IPS-20b (cell line): Measurements from ENCODE around the gene CADPS.

Experiments
- H3K27ac ChIP-seq: one replicate; pipeline ENCODE4 v1.5.1; 2013; ENCODE audit warnings: low read length
- H3K27me3 ChIP-seq: 2 replicates; pipeline ENCODE4 v1.6.1; 2013; ENCODE audit warnings: mild to moderate bottlenecking, low read length, inconsistent platforms; ENCODE audit not compliant: insufficient read depth
- H3K36me3 ChIP-seq: 2 replicates; pipeline ENCODE4 v1.6.1; 2013; ENCODE audit warnings: low read depth, mild to moderate bottlenecking, inconsistent platforms, low read length, moderate library complexity; ENCODE audit not compliant: insufficient read depth
- H3K4me1 ChIP-seq: 2 replicates; pipeline ENCODE4 v1.6.1; 2013; ENCODE audit warnings: mild to moderate bottlenecking, control low read depth, inconsistent platforms, low read length, moderate library complexity; ENCODE audit not compliant: insufficient read depth
- H3K4me3 ChIP-seq: 2 replicates; pipeline ENCODE4 v1.5.1; 2013; ENCODE audit warnings: mild to moderate bottlenecking, low read length, inconsistent platforms
- H3K9ac ChIP-seq: 2 replicates; pipeline ENCODE4 v1.6.1; 2013; ENCODE audit warnings: low read depth, mild to moderate bottlenecking, inconsistent platforms, low read length, moderate library complexity
- H3K9me3 ChIP-seq: 2 replicates; pipeline ENCODE4 v1.6.1; 2013; ENCODE audit warnings: mild to moderate bottlenecking, low read depth, low read length, inconsistent platforms; ENCODE audit not compliant: insufficient read depth

CADPS gene

DNA sequence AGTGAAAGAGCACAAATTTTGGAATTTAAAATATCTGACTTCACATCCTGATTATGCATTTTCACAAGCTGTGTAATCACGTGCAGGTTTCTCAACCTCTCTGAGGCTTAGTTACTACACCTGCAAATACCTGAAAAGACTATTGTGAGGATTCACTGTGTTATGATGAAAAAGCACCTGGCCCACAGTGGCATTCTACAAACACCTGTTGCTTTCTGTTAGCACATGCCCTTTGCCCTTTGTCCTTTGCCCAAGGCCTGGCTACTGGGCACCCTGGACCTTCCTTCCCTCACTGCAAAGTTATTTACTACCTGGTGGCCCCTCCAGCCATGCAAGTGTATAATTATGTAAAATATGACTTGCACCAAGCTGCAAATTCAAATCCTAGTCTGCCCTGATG, 227.5 kb downstream of the CADPS start:
- Histone ChIP-seq H3K27ac (no peak overlapping the region), H3K4me3 (no peak overlapping the region), H3K27me3 (no peaks in the 10 kb centered on the region)

GRCh38 chr3:62644493-62644892, 230.7 kb downstream of the CADPS start:
- no peak overlapping the region for H3K9ac ChIP-seq
- no peaks in the 10 kb centered on the region for H3K4me1 ChIP-seq
- no peak overlapping the region for H3K4me3 ChIP-seq
- no peaks in the 10 kb centered on the region for H3K9me3 ChIP-seq
- no peaks in the 10 kb centered on the region for H3K27me3 ChIP-seq
- no peak overlapping the region for H3K27ac ChIP-seq
- H3K36me3 ChIP-seq: no peaks in the 10 kb centered on the region

More for the DNA sequence above, 227.5 kb downstream of the CADPS start:
- no peak overlapping the region for H3K9ac ChIP-seq
- H3K36me3 ChIP-seq: no peaks in the 10 kb centered on the region
- H3K9me3 ChIP-seq: no peaks in the 10 kb centered on the region
- H3K4me1 ChIP-seq: no peaks in the 10 kb centered on the region

GRCh38 chr3:62638316-62638715, 236.9 kb downstream of the CADPS start:
- Histone ChIP-seq H3K9ac (no peak overlapping the region), H3K27me3 (no peaks in the 10 kb centered on the region), H3K36me3 (no peaks in the 10 kb centered on the region)

DNA sequence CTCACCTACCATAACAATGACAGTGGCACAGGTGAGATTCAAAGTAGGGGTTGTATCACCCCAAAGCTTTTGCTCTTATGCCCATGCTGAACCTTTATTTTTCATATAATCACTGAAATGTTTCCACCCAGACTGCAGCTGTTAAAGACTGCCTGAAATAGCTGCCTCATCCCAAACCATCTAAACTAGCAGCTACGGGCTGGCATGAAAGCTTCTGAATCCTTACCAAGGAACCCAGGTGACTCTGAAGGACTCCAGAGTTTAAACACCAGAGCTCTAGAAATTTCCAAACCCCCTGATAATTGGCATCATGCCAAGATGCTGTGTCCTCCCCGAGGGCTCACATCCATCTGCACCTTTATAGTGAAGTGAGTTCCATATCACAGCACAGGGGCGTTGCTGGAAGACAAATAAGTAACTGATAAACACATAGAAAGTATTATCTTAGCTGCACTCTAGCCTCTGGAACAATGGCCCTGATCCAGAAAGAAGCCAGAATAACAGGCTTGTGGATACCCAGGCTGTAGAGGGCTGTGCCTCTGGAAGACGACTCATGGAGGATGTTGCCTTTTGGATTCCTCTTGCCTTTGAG, 238.9 kb downstream of the CADPS start:
- H3K4me1 ChIP-seq: no peaks in the 10 kb centered on the region
- no peaks in the 10 kb centered on the region for H3K9me3 ChIP-seq
- no peaks in the 10 kb centered on the region for H3K27me3 ChIP-seq
- H3K36me3 ChIP-seq: no peaks in the 10 kb centered on the region
- H3K27ac ChIP-seq: no peak overlapping the region
- H3K4me3 ChIP-seq: no peak overlapping the region
- H3K9ac ChIP-seq: no peak overlapping the region

More at GRCh38 chr3:62638316-62638715, 236.9 kb downstream of the CADPS start:
- Histone ChIP-seq H3K4me3 (no peak overlapping the region), H3K4me1 (no peaks in the 10 kb centered on the region), H3K27ac (no peak overlapping the region), H3K9me3 (no peaks in the 10 kb centered on the region)

- Histone ChIP-seq H3K36me3 (no peaks in the 10 kb centered on the region), H3K4me3 (no peak overlapping the region), H3K9me3 (no peaks in the 10 kb centered on the region), H3K27me3 (no peaks in the 10 kb centered on the region), H3K4me1 (no peaks in the 10 kb centered on the region), H3K27ac (no peak overlapping the region), H3K9ac (no peak overlapping the region)
Observed at GRCh38 chr3:62632510-62633294, 242.5 kb downstream of the CADPS start.

- Histone ChIP-seq H3K27me3 (no peaks in the 10 kb centered on the region), H3K9me3 (no peaks in the 10 kb centered on the region), H3K27ac (no peak overlapping the region), H3K9ac (no peak overlapping the region), H3K4me3 (no peak overlapping the region), H3K4me1 (no peaks in the 10 kb centered on the region), H3K36me3 (no peaks in the 10 kb centered on the region)
Observed at GRCh38 chr3:62631488-62631887, 243.7 kb downstream of the CADPS start.

DNA sequence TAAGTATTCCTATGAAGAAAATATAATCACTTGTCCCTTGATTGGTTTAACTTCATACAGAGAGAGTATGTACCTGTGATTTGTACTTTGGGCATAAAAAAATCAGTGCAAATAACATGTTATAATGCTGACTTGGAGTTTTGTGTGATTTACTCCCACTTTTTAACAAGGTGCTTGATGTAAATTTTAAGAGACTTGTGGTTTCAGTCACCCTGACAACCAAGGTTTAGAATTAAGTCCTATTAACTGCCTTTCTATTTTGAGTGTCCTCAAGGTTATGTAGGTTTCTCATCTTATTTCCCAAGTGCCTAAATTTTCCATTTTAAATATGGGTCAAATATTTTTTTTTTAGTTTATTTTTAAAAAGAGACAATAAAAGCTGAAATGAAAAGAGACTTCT, 244.6 kb downstream of the CADPS start:
- Histone ChIP-seq H3K27ac (no peak overlapping the region), H3K27me3 (no peaks in the 10 kb centered on the region), H3K9me3 (no peaks in the 10 kb centered on the region), H3K4me3 (no peak overlapping the region), H3K4me1 (no peaks in the 10 kb centered on the region), H3K9ac (no peak overlapping the region), H3K36me3 (no peaks in the 10 kb centered on the region)

DNA sequence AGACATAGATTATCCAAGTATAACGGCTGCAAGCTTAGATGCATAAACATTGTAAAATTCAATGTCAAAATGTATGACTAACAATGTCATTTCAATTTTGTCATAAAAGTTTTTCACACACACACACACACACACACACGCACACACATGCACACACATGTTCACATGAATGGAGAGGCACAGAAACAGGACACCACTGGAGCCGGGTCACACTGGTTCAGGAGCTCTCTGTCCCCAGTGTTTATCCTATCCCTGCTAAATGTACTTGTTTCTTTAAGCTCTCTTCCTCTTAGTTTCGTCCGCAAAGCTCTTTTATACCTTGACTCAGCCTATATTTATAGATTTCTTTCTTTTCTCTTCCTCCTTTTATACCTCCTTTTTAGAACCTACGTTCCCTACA, 249.9 kb downstream of the CADPS start:
- Histone ChIP-seq H3K4me3 (no peak overlapping the region), H3K36me3 (no peaks in the 10 kb centered on the region), H3K9ac (no peak overlapping the region), H3K27ac (no peak overlapping the region), H3K9me3 (no peaks in the 10 kb centered on the region), H3K4me1 (no peaks in the 10 kb centered on the region), H3K27me3 (no peaks in the 10 kb centered on the region)

DNA sequence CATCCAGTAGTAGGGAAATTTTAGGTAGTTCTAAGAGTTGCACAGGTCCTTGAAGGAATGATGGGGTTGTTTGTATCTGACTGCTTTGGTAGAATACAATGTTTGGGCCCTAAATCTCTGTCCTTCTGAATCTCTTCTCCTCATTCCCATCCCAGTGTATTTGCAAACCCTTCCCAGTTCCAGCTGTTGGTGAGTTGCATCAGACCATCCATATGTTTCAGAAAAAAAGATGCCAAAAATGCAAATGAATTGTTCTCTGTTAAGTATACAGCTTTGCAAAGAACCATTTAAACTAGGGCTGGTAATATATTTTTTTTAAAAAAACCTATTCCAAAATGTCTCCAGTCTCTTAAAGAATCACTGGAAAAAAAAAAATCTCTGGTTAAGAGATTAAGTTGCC, 251.0 kb downstream of the CADPS start:
- Histone ChIP-seq H3K9ac (no peak overlapping the region), H3K4me1 (no peaks in the 10 kb centered on the region), H3K4me3 (no peak overlapping the region), H3K9me3 (no peaks in the 10 kb centered on the region), H3K36me3 (no peaks in the 10 kb centered on the region), H3K27me3 (no peaks in the 10 kb centered on the region), H3K27ac (no peak overlapping the region)

DNA sequence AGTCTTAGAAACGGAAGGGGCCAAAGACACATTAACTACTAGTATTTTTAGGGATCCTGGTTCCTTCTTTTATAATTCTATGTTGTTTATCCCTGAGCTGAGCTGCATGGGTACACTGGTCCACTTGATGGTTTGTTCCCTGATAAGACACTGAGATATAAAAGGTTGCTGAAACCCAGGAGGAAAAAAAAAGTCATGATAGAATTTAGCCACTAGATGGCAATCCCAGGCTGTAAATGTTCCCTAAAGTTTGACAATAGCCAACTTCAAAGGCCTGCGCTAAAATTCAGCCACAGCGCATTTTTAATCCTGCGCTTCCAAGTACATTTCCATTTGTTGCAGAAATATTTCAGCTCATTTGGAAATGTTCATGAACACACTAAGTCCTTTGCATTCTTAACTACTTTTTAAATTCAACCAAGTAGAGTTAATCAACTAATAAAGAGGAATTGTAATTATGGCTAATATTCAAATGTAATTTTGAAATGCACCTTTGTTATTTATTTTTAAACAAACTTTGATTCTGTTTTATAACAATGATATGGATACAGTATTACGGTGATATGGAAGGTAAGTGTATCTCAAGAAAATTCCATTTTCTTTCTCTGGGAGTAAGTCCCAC, 252.6 kb downstream of the CADPS start:
- no peak overlapping the region for H3K9ac ChIP-seq
- no peaks in the 10 kb centered on the region for H3K27me3 ChIP-seq
- H3K4me3 ChIP-seq: no peak overlapping the region
- no peaks in the 10 kb centered on the region for H3K36me3 ChIP-seq
- H3K4me1 ChIP-seq: no peaks in the 10 kb centered on the region
- H3K9me3 ChIP-seq: no peaks in the 10 kb centered on the region
- no peak overlapping the region for H3K27ac ChIP-seq

GRCh38 chr3:62621925-62622324, 253.3 kb downstream of the CADPS start:
- Histone ChIP-seq H3K36me3 (no peaks in the 10 kb centered on the region), H3K4me1 (no peaks in the 10 kb centered on the region)

DNA sequence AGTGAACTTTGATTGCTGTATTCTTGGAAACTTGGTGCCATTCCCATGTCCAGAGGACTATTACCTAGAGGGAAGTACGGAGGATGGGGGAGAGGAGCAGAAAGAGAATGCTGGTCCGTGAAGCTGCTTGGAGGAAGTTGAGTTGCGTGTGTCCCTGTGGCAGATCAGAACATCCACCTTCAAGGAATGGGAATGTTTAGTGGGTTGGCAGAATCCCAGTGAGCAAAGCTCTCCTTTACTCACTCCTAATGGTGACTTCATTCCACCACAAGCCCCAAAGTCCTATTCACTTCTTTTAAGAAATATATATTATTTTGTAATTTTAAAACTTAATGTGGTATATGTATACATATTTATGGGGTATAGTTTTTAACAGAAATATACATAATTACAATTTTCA, 254.0 kb downstream of the CADPS start:
- H3K9me3 ChIP-seq: no peaks in the 10 kb centered on the region
- H3K4me1 ChIP-seq: no peaks in the 10 kb centered on the region
- no peaks in the 10 kb centered on the region for H3K27me3 ChIP-seq
- H3K27ac ChIP-seq: no peak overlapping the region
- no peak overlapping the region for H3K4me3 ChIP-seq
- H3K9ac ChIP-seq: no peak overlapping the region
- no peaks in the 10 kb centered on the region for H3K36me3 ChIP-seq

More at GRCh38 chr3:62621925-62622324, 253.3 kb downstream of the CADPS start:
- no peak overlapping the region for H3K4me3 ChIP-seq
- H3K27me3 ChIP-seq: no peaks in the 10 kb centered on the region
- H3K9ac ChIP-seq: no peak overlapping the region
- H3K27ac ChIP-seq: no peak overlapping the region
- no peaks in the 10 kb centered on the region for H3K9me3 ChIP-seq
